K562 (cell line): ENCODE measurements around the gene ZEB2. TPM values are rescaled to one million over a fixed set of nuclear protein-coding genes. Genes with fewer than 3 reads are reported as not detected.

Source experiments
- CTBP1 ChIP-seq: fragments of 450-650 bp; IDR thresholded peaks from 2 replicates; pipeline ENCODE4 v1.6.1; 2016; ENCODE audit warnings: borderline replicate concordance
- E2F1 ChIP-seq: sonication (generic); formaldehyde crosslinking; IDR thresholded peaks from 2 replicates; pipeline ENCODE4 v1.8.1; 2023; ENCODE audit warnings: mild to moderate bottlenecking, missing genetic modification reagents, moderate library complexity
- FOSL1 ChIP-seq: fragments of 200-800 bp; sonication (Bioruptor generic); conservative IDR thresholded peaks from 2 replicates; pipeline ENCODE4 v1.6.1; 2016; ENCODE audit warnings: missing genetic modification characterization, missing compliant biosample characterization
- FUS ChIP-seq: fragments of 200-400 bp; formaldehyde crosslinking; optimal IDR thresholded peaks from 2 replicates; pipeline ENCODE3; 2017; ENCODE audit warnings: low read depth, low read length
- HNRNPH1 ChIP-seq: fragments of 200-400 bp; formaldehyde crosslinking; optimal IDR thresholded peaks from 2 replicates; pipeline ENCODE3; 2017; ENCODE audit warnings: low read depth, mild to moderate bottlenecking, low read length, moderate library complexity
- KAT7 ChIP-seq: sonication (generic); formaldehyde crosslinking; IDR thresholded peaks from 2 replicates; pipeline ENCODE4 v1.8.0; 2022; ENCODE audit warnings: missing genetic modification reagents, mild to moderate bottlenecking, borderline replicate concordance
- KHSRP ChIP-seq: fragments of 450-650 bp; IDR thresholded peaks from 2 replicates; pipeline ENCODE4 v1.6.1; 2017
- MTA3 ChIP-seq: fragments of 450-650 bp; formaldehyde crosslinking; IDR thresholded peaks from 2 replicates; pipeline ENCODE4 v1.6.1; 2017; ENCODE audit warnings: mild to moderate bottlenecking, borderline replicate concordance
- NFRKB ChIP-seq: fragments of 450-650 bp; IDR thresholded peaks from 2 replicates; pipeline ENCODE4 v1.6.1; 2016; ENCODE audit warnings: low read depth
- NONO ChIP-seq, 2 experiments: fragments of 200-400 bp in 1 of 2; fragments of 450-650 bp in 1 of 2; formaldehyde crosslinking in 1 of 2; IDR thresholded peaks; 2 replicates each; pipeline ENCODE4 v1.6.1; 2017; ENCODE audit warnings: low read depth in 2 of 2, mild to moderate bottlenecking in 2 of 2, moderate library complexity in 2 of 2, low read length in 1 of 2
- PCBP1 ChIP-seq: fragments of 200-400 bp; formaldehyde crosslinking; IDR thresholded peaks from 2 replicates; pipeline ENCODE4 v1.6.1; 2018; ENCODE audit warnings: mild to moderate bottlenecking, low read depth, low read length; ENCODE audit not compliant: poor library complexity, severe bottlenecking
- POLR2AphosphoS5 ChIP-seq: IDR thresholded peaks from 2 replicates; pipeline ENCODE4 v1.6.1; 2011; ENCODE audit warnings: mild to moderate bottlenecking, low read depth, low read length, moderate library complexity; ENCODE audit not compliant: control insufficient read depth, insufficient read depth
- RNF219 ChIP-seq: fragments of 250-450 bp; sonication (Bioruptor Pico); IDR thresholded peaks from 2 replicates; pipeline ENCODE4 v1.5.0; 2022; ENCODE audit warnings: mild to moderate bottlenecking
- SAP30 ChIP-seq: fragments of 200-600 bp; sonication (generic); IDR thresholded peaks from 2 replicates; pipeline ENCODE4 v1.6.1; 2012; ENCODE audit warnings: borderline replicate concordance, low read depth, mild to moderate bottlenecking, moderate library complexity, low read length, control low read depth, inconsistent platforms; ENCODE audit not compliant: insufficient read depth, poor library complexity, severe bottlenecking
- SMARCA4 ChIP-seq: fragments of 450-650 bp; IDR thresholded peaks from 2 replicates; pipeline ENCODE4 v1.6.1; 2016
- ZNF143 ChIP-seq: sonication (generic); formaldehyde crosslinking; IDR thresholded peaks from 2 replicates; pipeline ENCODE4 v1.9.0; 2022; ENCODE audit warnings: mild to moderate bottlenecking, missing genetic modification reagents
- ZNF444 ChIP-seq: fragments of 250-450 bp; sonication (Bioruptor Pico); IDR thresholded peaks from 2 replicates; pipeline ENCODE4 v1.4.0; 2020; ENCODE audit warnings: mild to moderate bottlenecking, moderate library complexity
- polyA plus RNA-seq, 8 experiments: library from polyadenylated mRNA; depleted of rRNA in 4 of 8; stranded (reverse) in 5 of 8; unstranded in 3 of 8; fragments of >200 nt; fragmentation: Nextera tagmentation in 2 of 8; fragmentation: Illumina TruSeq in 1 of 8; extraction: Ambion mirVana in 2 of 8; extraction: Trizol in 1 of 8; gene quantifications; 2 replicates each; pipeline versions ENCODE4 v1.2.1 to v1.2.3, GENCODE V29; 2011 to 2014; ENCODE audit warnings: inconsistent platforms in 1 of 8, missing spikeins in 1 of 8
- total RNA-seq, 7 experiments: library from RNA; depleted of rRNA in 6 of 7; stranded (reverse); fragments of >200 nt in 6 of 7; fragmentation: Illumina TruSeq in 2 of 7; extraction: Trizol in 2 of 7; gene quantifications; 2 replicates each; pipeline versions ENCODE4 v1.2.1 to v1.2.3, GENCODE V29; 2011 to 2021; ENCODE audit warnings: low replicate concordance in 1 of 7
- TF ChIP-seq, protein P1 (sequence below): sonication (generic); formaldehyde crosslinking; IDR thresholded peaks from 2 replicates; pipeline ENCODE4 v1.8.1; 2023; ENCODE audit warnings: mild to moderate bottlenecking, missing genetic modification reagents
- TF ChIP-seq, protein P2 (sequence below): fragments of 150-350 bp; IDR thresholded peaks from 2 replicates; pipeline ENCODE4 v1.6.1; 2014; ENCODE audit warnings: low read depth, mild to moderate bottlenecking, low read length, borderline replicate concordance

Gene ZEB2
- total and polyA plus RNA-seq, 9 of the 15 experiments (the other 6 are each of a cell fraction or from before 2014, with no cell fraction given), result 15.1 to 113 (median 72.3) TPM

DNA sequence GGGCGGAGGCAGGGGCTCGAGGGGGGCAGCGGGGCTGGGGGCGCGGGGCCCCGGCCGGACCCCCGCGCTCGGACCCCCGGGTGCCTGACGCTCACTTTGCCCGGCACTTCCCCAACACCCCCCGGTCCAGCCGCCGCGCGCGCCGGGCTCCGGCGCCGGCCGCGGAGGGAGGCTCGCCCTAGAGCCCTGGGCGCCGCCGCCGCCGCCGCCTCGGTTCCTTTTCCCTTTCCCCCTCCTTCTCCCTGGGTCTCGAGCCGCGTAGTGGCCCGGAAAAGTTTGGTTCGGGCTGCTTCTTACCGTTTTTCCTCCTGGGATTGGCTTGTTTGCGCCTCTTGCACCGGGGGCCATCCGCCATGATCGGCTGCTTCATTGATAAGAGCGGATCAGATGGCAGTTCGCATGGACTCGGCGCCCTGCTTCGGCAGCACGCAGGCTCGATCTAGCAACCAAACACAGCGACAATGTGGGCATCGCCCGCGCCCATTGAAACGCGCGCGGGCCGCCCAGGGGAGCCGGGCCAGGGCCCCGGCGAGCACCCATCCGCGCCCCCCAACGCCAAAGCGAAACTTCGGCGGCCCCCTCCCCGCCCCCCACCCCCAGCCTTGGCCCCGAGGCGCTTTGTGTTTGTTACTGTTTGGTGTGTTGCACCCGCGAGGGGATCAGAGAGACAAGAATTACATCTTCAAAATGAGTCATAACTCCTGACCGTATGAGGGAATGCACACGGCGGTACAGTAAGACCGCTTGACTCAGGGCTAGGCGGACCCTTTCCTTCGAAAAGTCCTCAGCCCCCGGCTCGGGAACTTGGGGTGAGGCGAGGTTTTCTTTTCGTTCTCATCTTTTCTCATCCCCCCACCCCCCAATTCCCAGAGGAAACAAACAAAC lies 2.7 kb downstream of the ZEB2 start (continued):
- no peak for TF ChIP-seq CTBP1
- TF ChIP-seq ZNF143 (CRISPR knock-in tag), result no peak
- no peak for TF ChIP-seq HNRNPH1
- TF ChIP-seq, protein P1, sequence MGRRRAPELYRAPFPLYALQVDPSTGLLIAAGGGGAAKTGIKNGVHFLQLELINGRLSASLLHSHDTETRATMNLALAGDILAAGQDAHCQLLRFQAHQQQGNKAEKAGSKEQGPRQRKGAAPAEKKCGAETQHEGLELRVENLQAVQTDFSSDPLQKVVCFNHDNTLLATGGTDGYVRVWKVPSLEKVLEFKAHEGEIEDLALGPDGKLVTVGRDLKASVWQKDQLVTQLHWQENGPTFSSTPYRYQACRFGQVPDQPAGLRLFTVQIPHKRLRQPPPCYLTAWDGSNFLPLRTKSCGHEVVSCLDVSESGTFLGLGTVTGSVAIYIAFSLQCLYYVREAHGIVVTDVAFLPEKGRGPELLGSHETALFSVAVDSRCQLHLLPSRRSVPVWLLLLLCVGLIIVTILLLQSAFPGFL (CRISPR knock-in tag), result no peak
- no peak for TF ChIP-seq ZNF444 (CRISPR knock-in tag)
- no peak for TF ChIP-seq E2F1 (CRISPR knock-in tag)
- no peak for TF ChIP-seq NONO (IDR thresholded peaks at IDR 0.05; ENCODE audit: low read depth in 2 of 2, low read length in 1 of 2)
- 0 out of 2 replicates have a peak, but pooled peaks have one; percentile 22 for TF ChIP-seq NFRKB
- no peak for TF ChIP-seq MTA3
- TF ChIP-seq, protein P2, sequence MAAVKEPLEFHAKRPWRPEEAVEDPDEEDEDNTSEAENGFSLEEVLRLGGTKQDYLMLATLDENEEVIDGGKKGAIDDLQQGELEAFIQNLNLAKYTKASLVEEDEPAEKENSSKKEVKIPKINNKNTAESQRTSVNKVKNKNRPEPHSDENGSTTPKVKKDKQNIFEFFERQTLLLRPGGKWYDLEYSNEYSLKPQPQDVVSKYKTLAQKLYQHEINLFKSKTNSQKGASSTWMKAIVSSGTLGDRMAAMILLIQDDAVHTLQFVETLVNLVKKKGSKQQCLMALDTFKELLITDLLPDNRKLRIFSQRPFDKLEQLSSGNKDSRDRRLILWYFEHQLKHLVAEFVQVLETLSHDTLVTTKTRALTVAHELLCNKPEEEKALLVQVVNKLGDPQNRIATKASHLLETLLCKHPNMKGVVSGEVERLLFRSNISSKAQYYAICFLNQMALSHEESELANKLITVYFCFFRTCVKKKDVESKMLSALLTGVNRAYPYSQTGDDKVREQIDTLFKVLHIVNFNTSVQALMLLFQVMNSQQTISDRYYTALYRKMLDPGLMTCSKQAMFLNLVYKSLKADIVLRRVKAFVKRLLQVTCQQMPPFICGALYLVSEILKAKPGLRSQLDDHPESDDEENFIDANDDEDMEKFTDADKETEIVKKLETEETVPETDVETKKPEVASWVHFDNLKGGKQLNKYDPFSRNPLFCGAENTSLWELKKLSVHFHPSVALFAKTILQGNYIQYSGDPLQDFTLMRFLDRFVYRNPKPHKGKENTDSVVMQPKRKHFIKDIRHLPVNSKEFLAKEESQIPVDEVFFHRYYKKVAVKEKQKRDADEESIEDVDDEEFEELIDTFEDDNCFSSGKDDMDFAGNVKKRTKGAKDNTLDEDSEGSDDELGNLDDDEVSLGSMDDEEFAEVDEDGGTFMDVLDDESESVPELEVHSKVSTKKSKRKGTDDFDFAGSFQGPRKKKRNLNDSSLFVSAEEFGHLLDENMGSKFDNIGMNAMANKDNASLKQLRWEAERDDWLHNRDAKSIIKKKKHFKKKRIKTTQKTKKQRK, result no peak
- no peak for TF ChIP-seq FUS
- TF ChIP-seq KHSRP, result no peak
- no peak for TF ChIP-seq RNF219 (CRISPR knock-in tag)
- peak; percentile 33; the same call in 1 of the 2 replicates for TF ChIP-seq POLR2AphosphoS5
- no peak for TF ChIP-seq SMARCA4
- peak; percentile 52 for TF ChIP-seq SAP30
- TF ChIP-seq FOSL1 (tag), result peak; percentile 78
- peak; percentile 80 for TF ChIP-seq PCBP1
- TF ChIP-seq KAT7, result 0 out of 2 replicates have a peak, but pooled peaks have one; percentile 31
